Measurements from ENCODE around the gene ZNF70.

Gene ZNF70

GRCh38 chr22:23767303-23767672, 16.4 kb upstream of the ZNF70 start:
- Histone ChIP-seq H3K4me1 (ENCODE audit: control insufficient read depth in 1 of 2, insufficient read depth in 1 of 2, low read depth in 1 of 2, low read length in 1 of 2) (peaks cover 33 to 42% of the 10 kb centered on the region in 2 experiments), H3K9me3 (no peaks in the 10 kb centered on the region), H3K27me3 (peaks cover 14% of the 10 kb centered on the region), H3K36me3 (no peaks in the 10 kb centered on the region), H3K27ac (no peak overlapping the region), H3K4me3 (ENCODE audit: low read depth in 1 of 2, low read length in 1 of 2) (peak overlapping the region; percentile 81 to 84)
- TF ChIP-seq, protein P1, sequence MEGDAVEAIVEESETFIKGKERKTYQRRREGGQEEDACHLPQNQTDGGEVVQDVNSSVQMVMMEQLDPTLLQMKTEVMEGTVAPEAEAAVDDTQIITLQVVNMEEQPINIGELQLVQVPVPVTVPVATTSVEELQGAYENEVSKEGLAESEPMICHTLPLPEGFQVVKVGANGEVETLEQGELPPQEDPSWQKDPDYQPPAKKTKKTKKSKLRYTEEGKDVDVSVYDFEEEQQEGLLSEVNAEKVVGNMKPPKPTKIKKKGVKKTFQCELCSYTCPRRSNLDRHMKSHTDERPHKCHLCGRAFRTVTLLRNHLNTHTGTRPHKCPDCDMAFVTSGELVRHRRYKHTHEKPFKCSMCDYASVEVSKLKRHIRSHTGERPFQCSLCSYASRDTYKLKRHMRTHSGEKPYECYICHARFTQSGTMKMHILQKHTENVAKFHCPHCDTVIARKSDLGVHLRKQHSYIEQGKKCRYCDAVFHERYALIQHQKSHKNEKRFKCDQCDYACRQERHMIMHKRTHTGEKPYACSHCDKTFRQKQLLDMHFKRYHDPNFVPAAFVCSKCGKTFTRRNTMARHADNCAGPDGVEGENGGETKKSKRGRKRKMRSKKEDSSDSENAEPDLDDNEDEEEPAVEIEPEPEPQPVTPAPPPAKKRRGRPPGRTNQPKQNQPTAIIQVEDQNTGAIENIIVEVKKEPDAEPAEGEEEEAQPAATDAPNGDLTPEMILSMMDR (IDR thresholded peaks at IDR 0.05), result no peak

GRCh38 chr22:23764899-23765881, 14.3 kb upstream of the ZNF70 start:
- Histone ChIP-seq H3K36me3 (no peaks in the 10 kb centered on the region), H3K27me3 (peaks cover 4% of the 10 kb centered on the region), H3K9me3 (no peaks in the 10 kb centered on the region), H3K4me3 (ENCODE audit: low read depth in 1 of 2, low read length in 1 of 2) (no peak overlapping the region), H3K27ac (no peak overlapping the region), H3K4me1 (ENCODE audit: control insufficient read depth in 1 of 2, insufficient read depth in 1 of 2, low read depth in 1 of 2, low read length in 1 of 2) (peaks cover 31 to 32% of the 10 kb centered on the region in 2 experiments)
- TF ChIP-seq, protein P1 (IDR thresholded peaks at IDR 0.05), result no peak

DNA sequence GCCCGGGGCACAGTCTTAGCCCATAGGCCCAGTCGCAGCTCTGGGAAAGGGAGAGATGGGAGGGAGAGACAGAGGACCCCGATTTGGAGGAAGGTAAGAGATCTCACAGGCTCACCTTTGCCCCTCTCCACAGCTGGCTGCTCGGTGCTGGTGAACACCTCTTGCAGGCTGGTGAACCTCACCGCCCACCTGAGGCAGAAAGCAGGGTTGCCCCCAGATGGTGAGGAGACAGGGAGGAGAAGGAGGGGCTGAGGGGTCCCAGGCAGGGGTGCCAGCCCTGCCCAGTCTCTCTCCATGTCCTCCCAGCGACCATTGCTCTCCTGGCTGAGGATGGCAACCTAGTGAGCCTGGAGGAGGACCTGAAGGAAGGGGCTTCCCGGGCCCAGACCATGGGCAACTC, 13.0 kb upstream of the ZNF70 start:
- Histone ChIP-seq H3K4me1 (ENCODE audit: control insufficient read depth in 1 of 2, insufficient read depth in 1 of 2, low read depth in 1 of 2, low read length in 1 of 2) (peaks cover 31 to 32% of the 10 kb centered on the region in 2 experiments), H3K36me3 (no peaks in the 10 kb centered on the region), H3K9me3 (no peaks in the 10 kb centered on the region), H3K4me3 (ENCODE audit: low read depth in 1 of 2, low read length in 1 of 2) (peak overlapping the region; percentile 53 to 59), H3K27me3 (peaks cover 4% of the 10 kb centered on the region), H3K27ac (no peak overlapping the region)
- TF ChIP-seq, protein P1 (IDR thresholded peaks at IDR 0.05), result no peak

DNA sequence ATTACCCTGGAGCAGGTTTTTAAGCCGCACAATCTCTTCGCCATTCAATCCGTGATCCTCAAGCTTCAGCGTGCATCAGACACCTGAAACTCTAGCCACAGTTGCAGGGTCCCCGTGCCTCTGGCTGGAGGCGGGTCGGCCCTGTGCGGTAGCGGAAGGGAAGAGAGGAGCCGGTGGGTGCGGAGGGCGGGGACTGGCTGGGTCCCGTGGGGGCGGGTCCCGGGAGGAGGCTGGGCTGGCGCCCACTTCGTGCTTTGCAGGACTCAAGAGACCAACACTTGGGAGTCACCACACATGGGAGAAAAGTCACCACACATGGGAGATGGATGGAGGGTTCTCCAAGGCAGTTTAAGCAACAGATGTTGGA, 12.7 kb upstream of the ZNF70 start:
- Histone ChIP-seq H3K27ac (no peak overlapping the region), H3K36me3 (no peaks in the 10 kb centered on the region), H3K4me3 (ENCODE audit: low read depth in 1 of 2, low read length in 1 of 2) (peak overlapping the region; percentile 53 to 59), H3K4me1 (ENCODE audit: control insufficient read depth in 1 of 2, insufficient read depth in 1 of 2, low read depth in 1 of 2, low read length in 1 of 2) (peaks cover 31% of the 10 kb centered on the region in 2 experiments), H3K27me3 (peaks cover 4% of the 10 kb centered on the region), H3K9me3 (no peaks in the 10 kb centered on the region)
- TF ChIP-seq, protein P1 (IDR thresholded peaks at IDR 0.05), result no peak

GRCh38 chr22:23762842-23763578, 12.1 kb upstream of the ZNF70 start, which contains the start of gene C22orf15:
TSS of gene C22orf15 (plus strand) at chr22:23762990. CDS start at chr22:23763307, 317 bp downstream.
- no peaks in the 10 kb centered on the region for H3K9me3 ChIP-seq
- H3K36me3 ChIP-seq, result no peaks in the 10 kb centered on the region
- peaks cover 26% of the 10 kb centered on the region in 2 experiments for H3K4me1 ChIP-seq (ENCODE audit: control insufficient read depth in 1 of 2, insufficient read depth in 1 of 2, low read depth in 1 of 2, low read length in 1 of 2)
- H3K27ac ChIP-seq, result no peak within 1 kb of the TSS
- H3K4me3 ChIP-seq (ENCODE audit: low read depth in 1 of 2, low read length in 1 of 2), result peak within 1 kb of the TSS; percentile 53 to 59
- H3K27me3 ChIP-seq, result peaks cover 4% of the 10 kb centered on the region
- TF ChIP-seq, protein P1 (IDR thresholded peaks at IDR 0.05), result no peak

Data from neutrophil (primary cell).